Panc1 (cell line): ENCODE measurements around the gene DHCR24. TPM values are rescaled to one million over a fixed set of nuclear protein-coding genes. Genes with fewer than 3 reads are reported as not detected.
A peak's percentile ranks its signal among the peaks of the same experiment; 100 is the strongest.
"Not testable (repeated sequence)": the region's sequence is repeated elsewhere in the genome, so short reads cannot be mapped to it uniquely, and the experiment has no call there.

Experiments used
- ATAC-seq: fragments of 200-7000 bp; cut with Tn5 transposase; 2 replicates; pipeline ENCODE4 v1.9.1; 2020; ENCODE audit warnings: mild to moderate bottlenecking, moderate library complexity
- BruUV-seq: library from RNA; stranded (reverse); fragments of 400-500 nt; replicated peaks from 2 replicates; lab custom pipeline; 2021; lab: Mats Ljungman, UMichigan
- CTCF ChIA-PET: fragments of 300-600 bp; sonication (Branson Sonifier 250); formaldehyde crosslinking; loops from one replicate; lab custom pipeline; 2022; ENCODE audit warnings: antibody characterized with exemption; lab: Charles Lee
- POLR2A ChIA-PET: fragments of 300-600 bp; sonication (Branson Sonifier 250); formaldehyde crosslinking; loops from one replicate; lab custom pipeline; 2022; ENCODE audit warnings: antibody characterized with exemption; lab: Charles Lee
- DNase-seq: peaks from one replicate; pipeline ENCODE4 v3.0.0-alpha.2; 2010; ENCODE audit warnings: low read depth, low spot score
- H3K27ac ChIP-seq: 2 replicates; pipeline ENCODE4 v1.5.1; 2011; ENCODE audit warnings: mild to moderate bottlenecking, low read length, inconsistent platforms
- H3K27me3 ChIP-seq: fragments of 200-500 bp; sonication (Bioruptor generic); 2 replicates; pipeline ENCODE4 v1.6.0; 2014; ENCODE audit warnings: low read length, inconsistent platforms; ENCODE audit not compliant: control insufficient read depth, insufficient read depth
- H3K36me3 ChIP-seq: fragments of 200-500 bp; sonication (Bioruptor generic); 2 replicates; pipeline ENCODE4 v1.5.1; 2014; ENCODE audit warnings: inconsistent platforms, mild to moderate bottlenecking, low read length, moderate library complexity; ENCODE audit not compliant: control insufficient read depth, insufficient read depth
- H3K4me1 ChIP-seq: 2 replicates; pipeline ENCODE4 v1.5.1; 2011; ENCODE audit warnings: inconsistent platforms, mild to moderate bottlenecking, low read length, moderate library complexity; ENCODE audit not compliant: control insufficient read depth, insufficient read depth
- H3K4me3 ChIP-seq, 2 experiments: 2 replicates each; pipeline ENCODE4 v1.5.1; 2011 to 2012; ENCODE audit warnings: low read depth in 2 of 2, low read length in 2 of 2, mild to moderate bottlenecking in 2 of 2, inconsistent platforms in 1 of 2, moderate library complexity in 1 of 2
- H3K9me3 ChIP-seq: fragments of 200-500 bp; sonication (Bioruptor generic); 2 replicates; pipeline ENCODE4 v1.5.1; 2014; ENCODE audit warnings: low read depth, mild to moderate bottlenecking, inconsistent platforms, low read length, moderate library complexity; ENCODE audit not compliant: control insufficient read depth, insufficient read depth
- CTCF ChIP-seq: fragments of 450-650 bp; IDR thresholded peaks from 2 replicates; pipeline ENCODE4 v1.5.1; 2017; ENCODE audit warnings: mild to moderate bottlenecking
- POLR2AphosphoS5 ChIP-seq: IDR thresholded peaks from 2 replicates; pipeline ENCODE4 v1.6.1; 2012; ENCODE audit warnings: mild to moderate bottlenecking, low read depth, low read length, moderate library complexity
- REST ChIP-seq, 2 experiments: IDR thresholded peaks; 2 replicates each; pipeline ENCODE4 v1.6.1; 2011 to 2012; ENCODE audit warnings: low read depth in 2 of 2, control low read depth in 1 of 2, low read length in 1 of 2, mild to moderate bottlenecking in 1 of 2, moderate library complexity in 1 of 2; ENCODE audit not compliant: insufficient read depth in 1 of 2
- SIN3A ChIP-seq: IDR thresholded peaks from 2 replicates; pipeline ENCODE4 v1.6.1; 2012; ENCODE audit warnings: low read depth, mild to moderate bottlenecking, low read length, moderate library complexity, borderline replicate concordance; ENCODE audit not compliant: insufficient read depth
- TCF7L2 ChIP-seq: IDR thresholded peaks from 2 replicates; pipeline ENCODE4 v1.6.1; 2011; ENCODE audit warnings: mild to moderate bottlenecking, low read depth, low read length, inconsistent platforms
- in situ Hi-C: cut with HindIII; loops from 2 replicates; pipeline ENCODE4 v1.10.0; 2016; ENCODE audit warnings: low sequenced_read_pairs, low pct_unique_long_range_greater_than_20kb
- intact Hi-C: fragments of 100-400 bp; cut with micrococcal nuclease; formaldehyde crosslinking; loops from one replicate; pipeline ENCODE4 v1.10.0; 2022; ENCODE audit not compliant: unreplicated experiment
- total RNA-seq: library from RNA; stranded (reverse); gene quantifications from one replicate; pipeline ENCODE4 v1.2.1, GENCODE V29; 2021; ENCODE audit not compliant: unreplicated experiment

The DHCR24 gene
- total RNA-seq, 1 experiment from 2014 or later = 313 TPM

DNA sequence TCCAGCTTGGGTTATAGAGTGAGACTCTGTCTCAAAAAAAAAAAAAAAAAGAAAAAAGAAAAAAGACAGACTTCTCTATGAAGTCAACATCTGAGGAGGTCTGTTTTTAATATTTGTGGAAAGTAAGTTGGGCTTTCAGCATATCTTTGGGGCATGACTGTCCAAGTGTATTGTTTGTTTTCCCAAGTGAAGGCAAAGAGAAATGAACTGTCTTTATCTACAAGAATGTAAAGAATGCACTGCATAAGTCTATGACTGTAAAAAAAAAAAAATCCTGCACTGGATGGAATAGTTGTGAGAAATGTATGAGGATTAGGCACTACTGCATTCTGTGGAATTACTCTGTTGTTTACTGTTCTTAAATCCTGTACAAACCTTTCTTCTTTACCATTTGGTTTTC lies 47.9 kb upstream of the DHCR24 start:
- CTCF ChIA-PET = no interaction called here
- peak; percentile 80 for ATAC-seq
- no peak for DNase-seq

DNA sequence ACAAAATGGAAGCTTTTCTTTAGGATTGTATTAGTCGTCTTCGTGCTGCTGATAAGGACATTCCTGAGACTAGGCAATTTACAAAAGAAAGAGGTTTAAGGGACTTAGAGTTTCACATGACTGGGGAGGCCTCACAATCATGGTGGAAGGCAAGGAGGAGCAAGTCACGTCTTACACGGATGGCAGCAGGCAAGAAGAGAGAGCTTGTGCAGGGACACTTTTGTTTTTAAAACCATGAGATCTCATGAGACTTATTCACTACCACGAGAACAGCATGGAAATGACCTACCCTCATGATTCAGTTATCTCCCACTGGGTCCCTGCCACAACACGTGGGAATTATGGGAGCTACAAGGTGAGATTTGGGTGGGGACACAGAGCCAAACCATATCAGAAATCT lies 47.1 kb upstream of the DHCR24 start:
- H3K36me3 ChIP-seq, in situ Hi-C loops, H3K27me3 ChIP-seq, POLR2A ChIA-PET, DNase-seq, H3K9me3 ChIP-seq, BruUV-seq, CTCF ChIA-PET, H3K4me1 ChIP-seq, intact Hi-C loops, H3K4me3 ChIP-seq, ATAC-seq, H3K27ac ChIP-seq: not testable (repeated sequence)

More for the DNA sequence above, 47.9 kb upstream of the DHCR24 start:
- Histone ChIP-seq H3K9me3 (no peaks in the 10 kb centered on the region), H3K4me1 (no peaks in the 10 kb centered on the region), H3K27ac (no peak overlapping the region), H3K36me3 (no peaks in the 10 kb centered on the region), H3K27me3 (no peaks in the 10 kb centered on the region; the same call in 1 of the 2 replicates), H3K4me3 (no peak overlapping the region)
- TF ChIP-seq CTCF (no peak), REST (IDR thresholded peaks at IDR 0.05; ENCODE audit: insufficient read depth in 1 of 2, low read depth in 2 of 2, low read length in 1 of 2) (no peak), POLR2AphosphoS5 (no peak), TCF7L2 (no peak), SIN3A (no peak)
- intact Hi-C loops (no loop called here), in situ Hi-C loops (no loop called here)
- no TSS peak for BruUV-seq
- POLR2A ChIA-PET = no interaction called here

- Histone ChIP-seq H3K27ac (no peak overlapping the region), H3K9me3 (no peaks in the 10 kb centered on the region), H3K4me3 (no peak overlapping the region), H3K27me3 (no peaks in the 10 kb centered on the region; the same call in 1 of the 2 replicates), H3K4me1 (no peaks in the 10 kb centered on the region), H3K36me3 (no peaks in the 10 kb centered on the region)
- no TSS peak for BruUV-seq
- ChIA-PET CTCF (no interaction called here), POLR2A (interaction anchor here (0.6 kb wide), 1 partner anchor 28 kb away, joined by 3 read pairs; no protein-coding TSS in a partner anchor)
- ATAC-seq = no peak
- intact Hi-C loops = no loop called here
- TF ChIP-seq REST (IDR thresholded peaks at IDR 0.05; ENCODE audit: insufficient read depth in 1 of 2, low read depth in 2 of 2, low read length in 1 of 2) = no peak
- no peak for TF ChIP-seq SIN3A
- TF ChIP-seq POLR2AphosphoS5 = no peak
- TF ChIP-seq CTCF = no peak
- no peak for TF ChIP-seq TCF7L2
- no peak for DNase-seq
- in situ Hi-C loops = no loop called here
Measured at GRCh38 chr1:54931275-54931840, 44.4 kb upstream of the DHCR24 start.
